SH-SY5Y (cell line): ENCODE data around the gene HPCAL1.

Experiments
- GATA2 ChIP-seq: IDR thresholded peaks from 2 replicates; pipeline ENCODE4 v1.6.1; 2011; ENCODE audit warnings: mild to moderate bottlenecking, low read depth, low read length
- GATA3 ChIP-seq: IDR thresholded peaks from 2 replicates; pipeline ENCODE4 v1.6.1; 2011; ENCODE audit warnings: low read depth, mild to moderate bottlenecking, low read length, moderate library complexity

DNA sequence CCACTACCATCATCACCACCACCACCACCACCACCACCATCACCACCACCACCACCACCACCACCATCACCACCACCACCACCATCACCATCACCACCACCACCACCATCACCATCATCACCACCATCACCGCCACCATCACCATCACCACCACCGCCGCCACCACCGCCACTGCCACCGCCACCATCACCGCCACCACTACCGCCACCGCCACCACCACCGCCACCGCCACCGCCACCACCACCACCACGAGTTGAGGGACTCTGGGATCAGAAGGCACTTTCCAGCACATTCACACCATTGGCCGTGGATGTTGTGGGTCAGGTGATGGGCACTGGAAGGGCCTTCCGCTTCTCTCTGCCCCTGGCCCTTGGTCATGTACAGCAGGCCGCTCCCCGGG, 96.7 kb downstream of the HPCAL1 start:
- no peak for TF ChIP-seq GATA2
- TF ChIP-seq GATA3 = no peak
